ENCODE measurements around the gene TPM1. TPM values are rescaled to one million over a fixed set of nuclear protein-coding genes. Genes with fewer than 3 reads are reported as not detected.
A peak's percentile ranks its signal among the peaks of the same experiment; 100 is the strongest.

Gene TPM1
- total and polyA plus RNA-seq, 9 of the 15 experiments (the other 6 are each of a cell fraction or from before 2014, with no cell fraction given), result 8.1 to 53.9 (median 43.1) TPM

DNA sequence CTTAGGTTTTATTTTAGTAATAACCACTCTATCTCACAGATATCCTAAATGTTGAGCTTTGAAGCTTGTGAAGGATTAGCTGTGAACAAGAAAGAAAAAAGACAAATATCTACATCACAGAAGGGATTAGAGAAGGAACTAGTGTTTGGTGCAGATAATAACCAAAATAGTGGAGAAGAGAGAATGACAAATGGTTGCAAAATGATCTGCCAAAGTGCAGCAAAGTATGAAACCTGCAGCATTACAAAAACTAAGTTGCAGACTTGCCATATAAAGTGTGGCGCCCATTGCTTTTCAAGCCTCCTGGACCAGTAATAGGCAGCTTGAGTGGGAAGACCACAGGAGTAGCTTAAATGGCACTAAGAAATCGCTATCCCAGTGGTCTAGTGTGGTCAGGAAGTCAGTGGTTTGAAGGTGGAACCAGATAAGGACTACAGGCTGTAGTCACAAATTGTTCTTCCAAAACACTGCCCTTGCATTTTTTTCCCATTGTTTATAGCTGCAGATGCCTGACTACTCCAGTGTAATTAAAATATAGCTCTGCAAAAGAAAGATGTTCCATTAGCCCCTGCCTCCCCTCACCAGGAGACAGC is 20.7 kb downstream of the TPM1 start (continued):
- TF ChIP-seq PTRF (tag; IDR thresholded peaks at IDR 0.05) (no peak), PHF21A (IDR thresholded peaks at IDR 0.05; ENCODE audit: borderline replicate concordance, low read depth) (no peak), BRF1 (IDR thresholded peaks at IDR 0.05; ENCODE audit: borderline replicate concordance, extremely low read depth, insufficient read length) (no peak), SMARCC2 (IDR thresholded peaks at IDR 0.05; ENCODE audit: low read depth) (peak; percentile 62), RB1 (IDR thresholded peaks at IDR 0.05; ENCODE audit: low read depth) (0 out of 2 replicates have a peak, but pooled peaks have one; percentile 38), KDM5B (IDR thresholded peaks at IDR 0.05; ENCODE audit: insufficient replicate concordance, low read depth, low read length) (no peak), ZNF764 (CRISPR knock-in tag; IDR thresholded peaks at IDR 0.05; ENCODE audit: low read depth) (no peak), GTF3C2 (IDR thresholded peaks at IDR 0.05; ENCODE audit: borderline replicate concordance, extremely low read depth, insufficient read length) (no peak), MECOM (CRISPR knock-in tag; IDR thresholded peaks at IDR 0.05) (no peak), SMARCA4 (IDR thresholded peaks at IDR 0.05) (peak; percentile 86), POU5F1 (IDR thresholded peaks at IDR 0.05; ENCODE audit: borderline replicate concordance, low read depth, low read length, partially characterized antibody) (no peak), NONO (IDR thresholded peaks at IDR 0.05; ENCODE audit: low read depth in 2 of 2, low read length in 1 of 2) (no peak), TAF9B (IDR thresholded peaks at IDR 0.05; ENCODE audit: partially characterized antibody) (no peak)
- TF ChIP-seq, protein P1, sequence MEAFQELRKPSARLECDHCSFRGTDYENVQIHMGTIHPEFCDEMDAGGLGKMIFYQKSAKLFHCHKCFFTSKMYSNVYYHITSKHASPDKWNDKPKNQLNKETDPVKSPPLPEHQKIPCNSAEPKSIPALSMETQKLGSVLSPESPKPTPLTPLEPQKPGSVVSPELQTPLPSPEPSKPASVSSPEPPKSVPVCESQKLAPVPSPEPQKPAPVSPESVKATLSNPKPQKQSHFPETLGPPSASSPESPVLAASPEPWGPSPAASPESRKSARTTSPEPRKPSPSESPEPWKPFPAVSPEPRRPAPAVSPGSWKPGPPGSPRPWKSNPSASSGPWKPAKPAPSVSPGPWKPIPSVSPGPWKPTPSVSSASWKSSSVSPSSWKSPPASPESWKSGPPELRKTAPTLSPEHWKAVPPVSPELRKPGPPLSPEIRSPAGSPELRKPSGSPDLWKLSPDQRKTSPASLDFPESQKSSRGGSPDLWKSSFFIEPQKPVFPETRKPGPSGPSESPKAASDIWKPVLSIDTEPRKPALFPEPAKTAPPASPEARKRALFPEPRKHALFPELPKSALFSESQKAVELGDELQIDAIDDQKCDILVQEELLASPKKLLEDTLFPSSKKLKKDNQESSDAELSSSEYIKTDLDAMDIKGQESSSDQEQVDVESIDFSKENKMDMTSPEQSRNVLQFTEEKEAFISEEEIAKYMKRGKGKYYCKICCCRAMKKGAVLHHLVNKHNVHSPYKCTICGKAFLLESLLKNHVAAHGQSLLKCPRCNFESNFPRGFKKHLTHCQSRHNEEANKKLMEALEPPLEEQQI (IDR thresholded peaks at IDR 0.05), result no peak
